Measurements from ENCODE around the gene SPEM1.
A peak's percentile ranks its signal among the peaks of the same experiment; 100 is the strongest.

Gene SPEM1

GRCh38 chr17:7418472-7419152 lies 1.5 kb upstream of the SPEM1 start:
- no peak for DNase-seq (ENCODE audit: low read depth, low spot score)

GRCh38 chr17:7421186-7421585 lies 1.1 kb downstream of the SPEM1 start:
- DNase-seq (ENCODE audit: low read depth, low spot score), result no peak

GRCh38 chr17:7423679-7424078 lies 3.6 kb downstream of the SPEM1 start:
- no peak for DNase-seq (ENCODE audit: low read depth, low spot score)

DNA sequence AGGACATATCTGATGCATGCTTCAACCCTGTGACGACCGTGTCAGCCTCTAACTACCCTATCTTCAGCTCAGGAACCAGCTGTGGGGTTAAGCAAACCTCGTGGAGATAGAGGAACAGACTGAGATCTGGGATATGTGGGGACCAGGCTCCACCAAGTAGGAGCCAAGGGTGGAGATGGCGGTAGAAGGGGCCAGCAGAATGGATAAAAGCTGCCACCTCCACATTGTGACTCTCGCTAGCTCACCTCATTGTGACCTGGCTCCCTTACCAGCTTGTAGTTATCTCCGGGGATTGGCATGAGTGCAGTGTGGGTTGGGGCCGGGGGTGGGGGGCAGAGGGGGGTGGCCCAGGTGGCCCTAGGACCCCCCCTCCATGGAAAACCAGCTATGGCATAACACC lies 5.2 kb downstream of the SPEM1 start, which contains the start of gene SPEM2:
SPEM2 (plus strand) TSS at position 301 of the 400 bp plus-strand sequence; CDS start at position 374, 73 bp downstream.
- no peak for DNase-seq (ENCODE audit: low read depth, low spot score)

DNA sequence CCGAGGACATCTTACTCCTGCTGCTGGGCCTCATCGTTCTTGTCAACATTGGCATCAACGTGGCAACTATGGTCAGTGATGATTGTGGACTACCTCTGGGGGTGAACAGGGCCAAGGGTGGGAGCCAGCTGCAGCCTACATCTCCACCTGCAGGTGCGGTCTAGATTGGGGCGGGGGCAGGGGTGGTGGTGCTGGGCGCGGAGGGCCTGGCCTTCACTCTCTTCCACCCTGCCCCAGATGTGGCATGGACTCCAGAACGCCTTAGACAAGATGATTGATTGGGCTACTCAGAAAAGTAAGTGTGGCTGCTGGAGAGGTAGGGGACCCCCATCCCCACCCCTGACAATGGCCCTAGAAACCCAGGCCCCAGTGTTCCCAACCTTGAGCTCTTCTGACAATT lies 5.6 kb downstream of the SPEM1 start:
- DNase-seq (ENCODE audit: low read depth, low spot score), result no peak

DNA sequence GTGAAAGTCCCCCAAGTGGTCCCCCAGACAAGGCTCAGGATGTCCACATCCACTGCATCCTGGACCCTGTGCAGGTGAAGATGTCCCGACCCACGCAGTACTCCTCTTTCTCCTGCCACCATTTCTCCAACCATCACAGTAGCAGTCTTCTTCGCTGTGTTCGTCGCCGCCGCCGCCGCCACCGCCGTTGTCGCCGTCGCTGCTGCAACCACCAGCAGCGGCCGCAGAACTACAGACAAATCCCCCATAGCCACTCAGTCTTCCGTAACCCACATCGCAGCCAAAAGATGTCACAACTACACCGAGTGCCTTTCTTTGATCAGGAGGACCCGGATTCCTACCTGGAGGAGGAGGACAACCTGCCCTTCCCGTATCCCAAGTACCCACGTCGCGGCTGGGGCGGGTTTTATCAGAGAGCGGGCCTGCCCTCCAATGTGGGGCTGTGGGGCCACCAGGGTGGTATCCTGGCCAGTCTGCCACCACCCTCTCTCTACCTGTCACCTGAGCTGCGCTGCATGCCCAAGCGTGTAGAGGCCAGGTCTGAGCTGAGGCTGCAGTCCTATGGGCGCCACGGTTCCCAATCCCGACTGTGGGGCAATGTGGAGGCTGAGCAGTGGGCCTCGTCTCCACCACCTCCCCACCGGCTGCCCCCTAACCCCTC lies 6.2 kb downstream of the SPEM1 start:
- no peak for DNase-seq (ENCODE audit: low read depth, low spot score)

GRCh38 chr17:7426896-7427489 lies 6.9 kb downstream of the SPEM1 start:
- no peak for DNase-seq (ENCODE audit: low read depth, low spot score)

DNA sequence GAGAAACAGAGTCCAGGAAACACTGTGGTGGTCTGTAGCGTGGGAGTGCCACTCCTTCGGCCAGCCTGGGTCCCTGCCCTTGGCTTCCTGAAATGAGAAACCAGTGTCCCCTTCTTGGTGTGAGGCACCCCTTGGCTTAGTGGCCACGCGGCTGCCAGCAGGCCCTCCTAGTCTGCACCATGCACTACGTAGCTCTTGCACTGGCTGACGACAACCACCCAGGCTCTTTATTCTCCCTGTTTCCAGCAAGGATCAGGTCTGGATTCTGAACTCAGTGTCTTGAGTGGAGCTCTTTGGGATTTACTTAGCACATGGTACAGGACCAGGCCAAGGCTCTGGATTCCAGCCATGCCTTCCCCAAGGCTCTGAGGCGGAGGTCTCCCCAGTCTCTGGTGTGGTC lies 7.4 kb downstream of the SPEM1 start:
- DNase-seq (ENCODE audit: low read depth, low spot score), result no peak

- DNase-seq (ENCODE audit: low read depth, low spot score), result no peak
Measured at GRCh38 chr17:7428557-7428956, 8.4 kb downstream of the SPEM1 start, which contains the start of gene SPEM3. SPEM3 (plus strand) TSS chr17:7428857; CDS start chr17:7428903, 46 bp downstream.

DNA sequence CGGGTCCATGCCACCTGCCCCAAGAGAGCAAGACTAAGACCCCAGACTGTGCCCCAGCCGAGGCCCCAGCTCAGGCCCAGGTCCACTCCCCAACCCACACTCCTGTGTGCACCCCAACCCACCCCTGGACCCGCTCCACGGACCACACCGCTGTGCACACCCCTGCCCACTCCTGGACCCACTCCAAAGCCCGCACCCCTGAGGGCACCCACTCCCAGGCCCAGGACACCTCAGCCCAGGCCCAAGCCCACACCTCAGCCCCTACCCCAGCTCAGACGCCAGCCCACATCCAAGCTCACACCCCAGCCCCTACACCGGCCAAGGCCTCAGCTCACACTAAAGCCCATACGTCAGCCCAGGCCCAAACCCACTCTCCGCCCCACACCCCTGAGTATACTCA lies 9.6 kb downstream of the SPEM1 start:
- no peak for DNase-seq (ENCODE audit: low read depth, low spot score)

GRCh38 chr17:7431231-7431630 lies 11.1 kb downstream of the SPEM1 start:
- DNase-seq (ENCODE audit: low read depth, low spot score), result no peak

GRCh38 chr17:7432296-7432695 lies 12.2 kb downstream of the SPEM1 start:
- no peak for DNase-seq (ENCODE audit: low read depth, low spot score)

GRCh38 chr17:7435676-7436555 lies 15.8 kb downstream of the SPEM1 start:
- peak; percentile 23 for DNase-seq (ENCODE audit: low read depth, low spot score)

- peak; percentile 53 for DNase-seq (ENCODE audit: low read depth, low spot score)
Measured at GRCh38 chr17:7436556-7437368, 16.6 kb downstream of the SPEM1 start.

DNA sequence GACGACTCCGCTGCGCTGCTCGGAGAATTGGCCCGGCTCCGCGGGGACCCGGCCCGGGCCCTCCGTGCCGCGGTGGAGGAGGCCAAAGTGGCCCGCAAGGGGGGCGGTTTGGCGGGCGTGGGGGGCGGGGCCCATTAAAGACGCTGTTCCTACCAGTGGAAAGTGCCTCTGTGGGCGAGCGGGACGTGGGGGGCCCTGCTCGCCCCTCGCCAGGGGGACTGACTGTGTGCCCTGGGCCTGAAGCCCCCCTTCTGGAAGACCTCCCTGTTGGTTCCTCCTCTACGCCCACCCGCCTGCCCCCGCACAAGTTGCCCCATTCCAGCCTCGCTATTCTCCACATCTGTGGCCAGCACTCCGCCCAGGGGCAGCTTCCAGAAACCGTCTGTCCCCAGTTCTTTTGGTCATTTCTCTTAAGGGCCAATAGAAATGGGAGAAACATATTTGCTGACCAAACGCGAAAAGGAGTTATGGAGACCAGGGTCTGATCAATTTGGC lies 17.3 kb downstream of the SPEM1 start:
- no peak for DNase-seq (ENCODE audit: low read depth, low spot score)

- no peak for DNase-seq (ENCODE audit: low read depth, low spot score)
Measured at GRCh38 chr17:7437950-7438614, 18.0 kb downstream of the SPEM1 start.

DNA sequence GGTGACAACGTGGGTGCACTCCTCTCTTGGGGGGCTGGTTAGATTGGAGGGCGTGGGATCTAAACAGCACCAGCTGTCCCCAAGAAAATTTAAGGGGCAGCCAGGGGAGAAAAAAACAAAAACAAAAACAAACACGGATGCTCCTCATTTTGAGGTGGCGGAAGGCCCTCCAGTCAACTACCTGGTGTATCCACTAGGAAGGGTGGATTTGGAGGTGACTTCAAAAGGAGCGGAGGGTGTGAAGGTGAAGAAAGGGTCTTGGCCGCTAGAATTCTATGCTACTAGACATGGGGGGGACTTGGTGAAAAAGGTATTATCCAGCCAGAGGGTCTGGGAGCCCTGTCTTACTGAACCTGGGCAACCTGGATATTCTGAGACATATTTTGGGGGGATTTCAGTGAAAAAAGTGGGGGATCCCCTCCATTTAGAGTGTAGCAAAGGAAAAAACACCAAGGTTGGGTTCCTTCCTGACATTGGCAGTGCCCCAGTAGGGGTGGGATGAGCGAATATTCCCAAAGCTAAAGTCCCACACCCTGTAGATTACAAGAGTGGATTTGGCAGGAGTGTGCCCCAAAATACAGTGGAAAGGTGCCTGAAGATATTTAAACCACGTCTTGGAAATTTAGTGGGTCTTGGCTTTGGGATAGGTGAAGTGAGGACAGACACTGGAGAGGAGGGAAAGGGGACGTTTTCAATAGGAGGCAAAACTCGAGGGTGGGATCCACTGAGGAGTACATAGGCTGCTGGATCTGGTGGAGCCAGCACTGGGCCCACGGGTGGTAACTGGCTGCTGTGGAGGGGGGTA lies 18.7 kb downstream of the SPEM1 start:
- DNase-seq (ENCODE audit: low read depth, low spot score), result no peak

DNA sequence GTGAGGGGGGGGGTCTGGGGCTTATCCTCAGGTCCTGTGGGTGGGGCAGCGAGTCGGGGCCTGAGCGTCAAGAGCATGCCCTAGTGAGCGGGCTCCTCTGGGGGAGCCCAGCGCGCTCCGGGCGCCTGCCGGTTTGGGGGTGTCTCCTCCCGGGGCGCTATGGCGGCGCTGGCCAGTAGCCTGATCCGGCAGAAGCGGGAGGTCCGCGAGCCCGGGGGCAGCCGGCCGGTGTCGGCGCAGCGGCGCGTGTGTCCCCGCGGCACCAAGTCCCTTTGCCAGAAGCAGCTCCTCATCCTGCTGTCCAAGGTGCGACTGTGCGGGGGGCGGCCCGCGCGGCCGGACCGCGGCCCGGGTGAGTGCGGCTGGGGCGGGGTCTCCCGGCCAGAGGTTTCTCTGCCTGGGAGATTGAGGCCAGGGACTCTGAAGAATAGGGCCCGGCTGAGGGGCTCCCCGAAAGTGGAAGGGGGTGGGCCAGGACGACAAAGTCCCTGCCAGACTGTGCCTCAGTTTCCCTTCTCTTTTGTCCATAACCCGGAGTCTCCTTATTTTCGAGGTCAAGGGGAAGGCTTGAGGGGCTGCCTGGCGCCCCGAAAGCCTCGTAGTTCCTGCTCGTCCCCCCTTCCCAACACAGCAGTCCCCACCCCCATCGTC lies 19.5 kb downstream of the SPEM1 start, which contains the start of gene FGF11:
FGF11 (plus strand) TSS at position 51 of the 651 bp plus-strand sequence; CDS start at position 160, 109 bp downstream.
- no peak for DNase-seq (ENCODE audit: low read depth, low spot score)
